ENCODE results near the gene MUC5AC. TPM values are rescaled to one million over a fixed set of nuclear protein-coding genes. Genes with fewer than 3 reads are reported as not detected.

The MUC5AC gene
- total RNA-seq, 2 experiments from 2014 or later: not detected

- Histone ChIP-seq H3K4me2 (ENCODE audit: low read length) (no peak overlapping the region), H3K9me3 (ENCODE audit: low read length) (no peaks in the 10 kb centered on the region), H4K20me1 (ENCODE audit: insufficient read depth, low read length) (no peaks in the 10 kb centered on the region), H3K4me3 (ENCODE audit: low read depth, low read length, poor library complexity, severe bottlenecking) (no peak overlapping the region), H3K4me1 (ENCODE audit: insufficient read depth, low read length, poor library complexity, severe bottlenecking) (no peaks in the 10 kb centered on the region), H3K79me2 (ENCODE audit: insufficient read depth, low read depth, low read length) (no peaks in the 10 kb centered on the region), H3K27ac (ENCODE audit: low read depth, low read length, poor library complexity, severe bottlenecking) (no peak overlapping the region), H2AFZ (ENCODE audit: low read length) (no peak overlapping the region), H3K9me2 (ENCODE audit: insufficient read depth, low read length) (no peaks in the 10 kb centered on the region), H3K36me3 (ENCODE audit: insufficient read depth, low read length) (no peaks in the 10 kb centered on the region)
- TF ChIP-seq EZH2phosphoT487 (IDR thresholded peaks at IDR 0.05; ENCODE audit: borderline replicate concordance, low read depth, low read length) (no peak), CTCF (conservative IDR thresholded peaks at IDR 0.05; ENCODE audit: low read length) (no peak)
- BruUV-seq (replicated peaks): no TSS peak
- POLR2A ChIA-PET: no interaction called here
- CTCF ChIA-PET (ENCODE audit: unreplicated experiment): no interaction called here
- DNase-seq (ENCODE audit: low spot score): no peak
- intact Hi-C loops (cut with micrococcal nuclease; ENCODE audit: unreplicated experiment): no loop called here
These were observed 79.4 kb downstream of the MUC5AC start for GRCh38 chr11:1237128-1237580.

GRCh38 chr11:1237851-1238250, 80.1 kb downstream of the MUC5AC start:
- CTCF ChIA-PET (ENCODE audit: unreplicated experiment): no interaction called here
- BruUV-seq (replicated peaks): no TSS peak
- TF ChIP-seq EZH2phosphoT487 (IDR thresholded peaks at IDR 0.05; ENCODE audit: borderline replicate concordance, low read depth, low read length): no peak
- no peak for TF ChIP-seq CTCF (conservative IDR thresholded peaks at IDR 0.05; ENCODE audit: low read length)
- POLR2A ChIA-PET: no interaction called here
- Histone ChIP-seq H4K20me1 (ENCODE audit: insufficient read depth, low read length) (no peaks in the 10 kb centered on the region), H3K27ac (ENCODE audit: low read depth, low read length, poor library complexity, severe bottlenecking) (no peak overlapping the region), H2AFZ (ENCODE audit: low read length) (no peak overlapping the region), H3K4me2 (ENCODE audit: low read length) (no peak overlapping the region), H3K9me2 (ENCODE audit: insufficient read depth, low read length) (no peaks in the 10 kb centered on the region), H3K4me1 (ENCODE audit: insufficient read depth, low read length, poor library complexity, severe bottlenecking) (no peaks in the 10 kb centered on the region), H3K36me3 (ENCODE audit: insufficient read depth, low read length) (no peaks in the 10 kb centered on the region), H3K4me3 (ENCODE audit: low read depth, low read length, poor library complexity, severe bottlenecking) (no peak overlapping the region), H3K9me3 (ENCODE audit: low read length) (no peaks in the 10 kb centered on the region), H3K79me2 (ENCODE audit: insufficient read depth, low read depth, low read length) (no peaks in the 10 kb centered on the region)
- no peak for DNase-seq (ENCODE audit: low spot score)
- intact Hi-C loops (cut with micrococcal nuclease; ENCODE audit: unreplicated experiment): no loop called here

- ChIA-PET CTCF (ENCODE audit: unreplicated experiment) (interaction anchor here (0.6 kb wide), 1 partner anchor 219 kb away, joined by 3 read pairs; no protein-coding TSS in a partner anchor), POLR2A (no interaction called here)
- Histone ChIP-seq H3K36me3 (ENCODE audit: insufficient read depth, low read length) (no peaks in the 10 kb centered on the region), H4K20me1 (ENCODE audit: insufficient read depth, low read length) (no peaks in the 10 kb centered on the region), H3K4me3 (ENCODE audit: low read depth, low read length, poor library complexity, severe bottlenecking) (no peak overlapping the region), H3K4me2 (ENCODE audit: low read length) (no peak overlapping the region), H3K79me2 (ENCODE audit: insufficient read depth, low read depth, low read length) (no peaks in the 10 kb centered on the region), H3K9me3 (ENCODE audit: low read length) (no peaks in the 10 kb centered on the region), H3K4me1 (ENCODE audit: insufficient read depth, low read length, poor library complexity, severe bottlenecking) (no peaks in the 10 kb centered on the region), H3K9me2 (ENCODE audit: insufficient read depth, low read length) (no peaks in the 10 kb centered on the region), H2AFZ (ENCODE audit: low read length) (no peak overlapping the region), H3K27ac (ENCODE audit: low read depth, low read length, poor library complexity, severe bottlenecking) (no peak overlapping the region)
- DNase-seq (ENCODE audit: low spot score): no peak
- no TSS peak for BruUV-seq (replicated peaks)
- intact Hi-C loops (cut with micrococcal nuclease; ENCODE audit: unreplicated experiment): no loop called here
- TF ChIP-seq EZH2phosphoT487 (IDR thresholded peaks at IDR 0.05; ENCODE audit: borderline replicate concordance, low read depth, low read length) (no peak), CTCF (conservative IDR thresholded peaks at IDR 0.05; ENCODE audit: low read length) (no peak)
These were observed 81.2 kb downstream of the MUC5AC start for GRCh38 chr11:1238767-1239595.

Data from OCI-LY7 (cell line).